OCI-LY3 (cell line): ENCODE data around the gene LRRC8E.

Experiments used
- EZH2phosphoT487 ChIP-seq: fragments of 200-600 bp; shearing (Covaris generic); IDR thresholded peaks from 2 replicates; pipeline ENCODE4 v1.6.1; 2018; ENCODE audit warnings: antibody characterized with exemption, mixed run types, low read depth
- TF ChIP-seq, protein P1 (sequence below): fragments of 200-600, 300-600 bp; sonication (generic); IDR thresholded peaks from 2 replicates; pipeline ENCODE4 v1.5.1; 2014; ENCODE audit warnings: antibody characterized with exemption, low read length, low read depth

DNA sequence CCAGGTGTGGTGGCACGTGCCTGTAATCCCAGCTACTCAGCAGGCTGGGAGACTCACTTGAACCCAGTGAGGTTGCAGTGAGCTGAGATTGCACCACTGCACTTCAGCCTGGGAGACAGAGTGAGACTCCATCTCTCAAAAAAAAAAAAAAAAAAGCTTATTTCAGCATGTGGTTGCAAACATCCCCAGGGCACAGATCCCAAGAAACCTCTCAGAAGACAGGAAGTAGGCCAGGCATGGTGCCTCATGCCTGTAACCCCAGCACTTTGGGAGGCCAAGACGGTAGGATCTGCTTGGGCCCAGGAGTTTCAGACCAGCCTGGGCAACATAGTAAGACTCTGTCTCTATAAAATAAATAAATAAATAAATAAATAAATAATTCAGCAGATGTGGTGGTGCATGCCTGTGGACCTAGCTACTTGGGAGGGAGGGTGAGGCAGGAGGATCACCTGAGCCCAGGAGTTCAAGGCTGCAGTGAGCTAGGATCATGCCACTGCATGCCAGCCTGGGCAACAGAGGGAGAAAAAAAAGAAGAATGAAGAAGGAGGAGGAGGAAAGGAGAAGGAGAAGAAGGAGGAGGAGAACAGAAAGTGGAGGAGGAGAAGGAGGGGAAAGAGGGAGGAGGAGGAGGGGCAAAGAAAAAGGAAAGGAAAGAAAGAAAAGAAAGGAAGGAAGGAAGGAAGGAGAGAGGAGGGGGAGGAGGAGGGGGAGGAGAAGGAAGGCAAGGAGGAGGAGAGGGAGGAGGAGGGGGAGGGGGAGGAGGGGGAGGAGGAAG lies 4.3 kb upstream of the LRRC8E start:
- TF ChIP-seq, protein P1, sequence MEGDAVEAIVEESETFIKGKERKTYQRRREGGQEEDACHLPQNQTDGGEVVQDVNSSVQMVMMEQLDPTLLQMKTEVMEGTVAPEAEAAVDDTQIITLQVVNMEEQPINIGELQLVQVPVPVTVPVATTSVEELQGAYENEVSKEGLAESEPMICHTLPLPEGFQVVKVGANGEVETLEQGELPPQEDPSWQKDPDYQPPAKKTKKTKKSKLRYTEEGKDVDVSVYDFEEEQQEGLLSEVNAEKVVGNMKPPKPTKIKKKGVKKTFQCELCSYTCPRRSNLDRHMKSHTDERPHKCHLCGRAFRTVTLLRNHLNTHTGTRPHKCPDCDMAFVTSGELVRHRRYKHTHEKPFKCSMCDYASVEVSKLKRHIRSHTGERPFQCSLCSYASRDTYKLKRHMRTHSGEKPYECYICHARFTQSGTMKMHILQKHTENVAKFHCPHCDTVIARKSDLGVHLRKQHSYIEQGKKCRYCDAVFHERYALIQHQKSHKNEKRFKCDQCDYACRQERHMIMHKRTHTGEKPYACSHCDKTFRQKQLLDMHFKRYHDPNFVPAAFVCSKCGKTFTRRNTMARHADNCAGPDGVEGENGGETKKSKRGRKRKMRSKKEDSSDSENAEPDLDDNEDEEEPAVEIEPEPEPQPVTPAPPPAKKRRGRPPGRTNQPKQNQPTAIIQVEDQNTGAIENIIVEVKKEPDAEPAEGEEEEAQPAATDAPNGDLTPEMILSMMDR = no peak
- TF ChIP-seq EZH2phosphoT487 = no peak
